GM19438 (cell line): ENCODE data around the gene CALB2.

Experiments
- ATAC-seq: cut with Tn5 transposase; IDR thresholded peaks from one replicate; pipeline ENCODE4 v1.9.1; 2021; ENCODE audit warnings: low read depth; ENCODE audit not compliant: unreplicated experiment

The CALB2 gene

GRCh38 chr16:71384073-71384724 is 25.7 kb downstream of the CALB2 start:
- no peak for ATAC-seq

GRCh38 chr16:71387045-71387871 is 28.7 kb downstream of the CALB2 start:
- ATAC-seq, result no peak

- ATAC-seq, result no peak
Observed at GRCh38 chr16:71389330-71389729, 30.8 kb downstream of the CALB2 start.

GRCh38 chr16:71396594-71396993 is 38.1 kb downstream of the CALB2 start:
- ATAC-seq, result no peak

- ATAC-seq, result no peak
Observed at GRCh38 chr16:71399801-71400563, 41.5 kb downstream of the CALB2 start.

GRCh38 chr16:71402007-71402406 is 43.5 kb downstream of the CALB2 start:
- ATAC-seq, result no peak

- ATAC-seq, result no peak
Observed at GRCh38 chr16:71402674-71403073, 44.2 kb downstream of the CALB2 start.

GRCh38 chr16:71404364-71404763 is 45.8 kb downstream of the CALB2 start:
- ATAC-seq, result no peak

GRCh38 chr16:71406316-71406715 is 47.8 kb downstream of the CALB2 start:
- ATAC-seq, result no peak

GRCh38 chr16:71406724-71407123 is 48.2 kb downstream of the CALB2 start:
- no peak for ATAC-seq

- no peak for ATAC-seq
Observed at GRCh38 chr16:71407731-71408130, 49.2 kb downstream of the CALB2 start.

- no peak for ATAC-seq
Observed at GRCh38 chr16:71408536-71408935, 50.0 kb downstream of the CALB2 start.

- no peak for ATAC-seq
Observed at GRCh38 chr16:71409011-71409775, 50.7 kb downstream of the CALB2 start.

- ATAC-seq, result no peak
Observed at GRCh38 chr16:71410146-71410545, 51.6 kb downstream of the CALB2 start.

GRCh38 chr16:71412270-71413160 is 54.0 kb downstream of the CALB2 start:
- ATAC-seq, result no peak

GRCh38 chr16:71413341-71413740 is 54.8 kb downstream of the CALB2 start:
- no peak for ATAC-seq

GRCh38 chr16:71414038-71414437 is 55.5 kb downstream of the CALB2 start:
- no peak for ATAC-seq

- no peak for ATAC-seq
Observed at GRCh38 chr16:71421911-71422310, 63.4 kb downstream of the CALB2 start.

- no peak for ATAC-seq
Observed at GRCh38 chr16:71423016-71423415, 64.5 kb downstream of the CALB2 start.

GRCh38 chr16:71423865-71424264 is 65.3 kb downstream of the CALB2 start:
- ATAC-seq, result no peak
